WTC11 (cell line): ENCODE data around the gene ANO1.

Experiments
- ATF6 ChIP-seq: sonication (generic); formaldehyde crosslinking; IDR thresholded peaks from 2 replicates; pipeline ENCODE4 v1.8.1; 2023; ENCODE audit warnings: mild to moderate bottlenecking, missing genetic modification reagents
- CREB1 ChIP-seq: sonication (generic); formaldehyde crosslinking; IDR thresholded peaks from 2 replicates; pipeline ENCODE4 v1.8.0; 2023; ENCODE audit warnings: mild to moderate bottlenecking, missing genetic modification reagents
- CTCF ChIP-seq: fragments of 200-600 bp; IDR thresholded peaks from 2 replicates; pipeline ENCODE4 v1.8.0; 2022; ENCODE audit warnings: antibody characterized with exemption
- FOXP1 ChIP-seq: sonication (generic); formaldehyde crosslinking; IDR thresholded peaks from 2 replicates; pipeline ENCODE4 v1.8.0; 2022; ENCODE audit warnings: missing genetic modification reagents, mild to moderate bottlenecking, moderate library complexity, borderline replicate concordance
- IRF1 ChIP-seq: sonication (generic); formaldehyde crosslinking; IDR thresholded peaks from 2 replicates; pipeline ENCODE4 v1.8.0; 2023; ENCODE audit warnings: missing genetic modification reagents
- NFYB ChIP-seq: sonication (generic); formaldehyde crosslinking; conservative IDR thresholded peaks from 2 replicates; pipeline ENCODE4 v1.8.0; 2022; ENCODE audit warnings: low read depth, missing genetic modification reagents
- NR3C1 ChIP-seq: sonication (generic); formaldehyde crosslinking; conservative IDR thresholded peaks from 2 replicates; pipeline ENCODE4 v1.8.1; 2023; ENCODE audit warnings: low read depth, mild to moderate bottlenecking, missing genetic modification reagents
- TP53 ChIP-seq: sonication (generic); formaldehyde crosslinking; IDR thresholded peaks from 2 replicates; pipeline ENCODE4 v1.8.1; 2023; ENCODE audit warnings: mild to moderate bottlenecking, missing genetic modification reagents
- USF1 ChIP-seq: sonication (generic); formaldehyde crosslinking; IDR thresholded peaks from 2 replicates; pipeline ENCODE4 v1.8.0; 2022; ENCODE audit warnings: mild to moderate bottlenecking, missing genetic modification reagents
- ZNF281 ChIP-seq: sonication (generic); formaldehyde crosslinking; IDR thresholded peaks from 2 replicates; pipeline ENCODE4 v1.8.0; 2023; ENCODE audit warnings: mild to moderate bottlenecking, missing genetic modification reagents

- TF ChIP-seq TP53 (CRISPR knock-in tag) (no peak), CTCF (no peak), NFYB (CRISPR knock-in tag) (no peak), CREB1 (no peak), NR3C1 (CRISPR knock-in tag) (no peak), ZNF281 (CRISPR knock-in tag) (no peak), IRF1 (CRISPR knock-in tag) (no peak), USF1 (CRISPR knock-in tag) (no peak), FOXP1 (no peak), ATF6 (CRISPR knock-in tag) (no peak)
These were observed 126.3 kb downstream of the ANO1 start for GRCh38 chr11:70204466-70204799.
